Testis (tissue), 2 donors: Measurements from ENCODE around the gene TMIGD1.

Experiments used
- POLR2A ChIP-seq: fragments of 450-650 bp; IDR thresholded peaks from one replicate; pipeline ENCODE4 v1.6.1; 2017; ENCODE audit warnings: antibody characterized with exemption, mild to moderate bottlenecking, moderate library complexity
- TF ChIP-seq, protein P1 (sequence below), 3 experiments: fragments of 450-650 bp in 2 of 3; fragments of 200-600 bp in 1 of 3; sonication (generic) in 1 of 3; IDR thresholded peaks; one replicate each; pipeline ENCODE4 v1.5.1; 2016 to 2019; ENCODE audit warnings: antibody characterized with exemption in 3 of 3, mild to moderate bottlenecking in 2 of 3, moderate library complexity in 1 of 3

DNA sequence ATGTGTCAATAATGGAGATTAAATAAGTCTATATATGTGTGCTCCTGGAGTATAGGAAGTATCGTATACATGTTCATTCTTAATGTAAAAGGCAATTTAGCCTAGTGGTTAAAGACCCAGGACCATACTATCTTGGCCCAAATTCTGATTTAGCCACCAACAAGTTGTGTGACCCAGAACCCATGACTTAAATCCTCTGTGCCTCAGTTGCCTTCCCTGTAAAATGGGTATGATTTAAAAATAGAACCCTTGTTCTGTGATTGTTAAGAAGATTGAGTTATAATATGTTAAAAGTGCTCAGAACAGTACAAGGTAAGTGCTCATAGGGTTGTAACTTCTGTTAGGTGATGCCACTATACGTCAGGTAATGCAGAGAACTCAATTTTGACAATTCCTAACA, 23.3 kb downstream of the TMIGD1 start:
- no peak for TF ChIP-seq POLR2A
- TF ChIP-seq, protein P1, sequence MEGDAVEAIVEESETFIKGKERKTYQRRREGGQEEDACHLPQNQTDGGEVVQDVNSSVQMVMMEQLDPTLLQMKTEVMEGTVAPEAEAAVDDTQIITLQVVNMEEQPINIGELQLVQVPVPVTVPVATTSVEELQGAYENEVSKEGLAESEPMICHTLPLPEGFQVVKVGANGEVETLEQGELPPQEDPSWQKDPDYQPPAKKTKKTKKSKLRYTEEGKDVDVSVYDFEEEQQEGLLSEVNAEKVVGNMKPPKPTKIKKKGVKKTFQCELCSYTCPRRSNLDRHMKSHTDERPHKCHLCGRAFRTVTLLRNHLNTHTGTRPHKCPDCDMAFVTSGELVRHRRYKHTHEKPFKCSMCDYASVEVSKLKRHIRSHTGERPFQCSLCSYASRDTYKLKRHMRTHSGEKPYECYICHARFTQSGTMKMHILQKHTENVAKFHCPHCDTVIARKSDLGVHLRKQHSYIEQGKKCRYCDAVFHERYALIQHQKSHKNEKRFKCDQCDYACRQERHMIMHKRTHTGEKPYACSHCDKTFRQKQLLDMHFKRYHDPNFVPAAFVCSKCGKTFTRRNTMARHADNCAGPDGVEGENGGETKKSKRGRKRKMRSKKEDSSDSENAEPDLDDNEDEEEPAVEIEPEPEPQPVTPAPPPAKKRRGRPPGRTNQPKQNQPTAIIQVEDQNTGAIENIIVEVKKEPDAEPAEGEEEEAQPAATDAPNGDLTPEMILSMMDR (IDR thresholded peaks at IDR 0.05), result no peak
